ENCODE results near the gene NUMA1.

DNA sequence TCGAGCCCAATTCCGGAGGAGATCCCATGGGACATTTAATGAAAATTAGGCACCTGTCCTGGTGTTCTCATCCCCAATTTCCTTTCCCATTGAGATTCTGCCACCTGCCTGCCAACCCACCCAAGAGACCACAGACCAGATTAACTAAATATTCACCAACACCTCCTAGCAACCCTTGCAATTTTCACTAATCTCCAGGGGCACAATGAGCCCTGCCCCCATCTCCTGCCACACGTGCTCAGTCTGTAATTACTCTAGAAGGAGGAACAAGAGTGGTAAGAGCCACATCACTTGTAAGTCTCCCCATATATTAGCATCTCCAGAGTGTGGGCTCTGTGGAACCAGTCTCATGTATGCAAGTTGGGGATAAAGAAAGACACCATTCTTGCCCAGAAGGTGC is 43.7 kb downstream of the NUMA1 start:
- TF ChIP-seq, protein P1, sequence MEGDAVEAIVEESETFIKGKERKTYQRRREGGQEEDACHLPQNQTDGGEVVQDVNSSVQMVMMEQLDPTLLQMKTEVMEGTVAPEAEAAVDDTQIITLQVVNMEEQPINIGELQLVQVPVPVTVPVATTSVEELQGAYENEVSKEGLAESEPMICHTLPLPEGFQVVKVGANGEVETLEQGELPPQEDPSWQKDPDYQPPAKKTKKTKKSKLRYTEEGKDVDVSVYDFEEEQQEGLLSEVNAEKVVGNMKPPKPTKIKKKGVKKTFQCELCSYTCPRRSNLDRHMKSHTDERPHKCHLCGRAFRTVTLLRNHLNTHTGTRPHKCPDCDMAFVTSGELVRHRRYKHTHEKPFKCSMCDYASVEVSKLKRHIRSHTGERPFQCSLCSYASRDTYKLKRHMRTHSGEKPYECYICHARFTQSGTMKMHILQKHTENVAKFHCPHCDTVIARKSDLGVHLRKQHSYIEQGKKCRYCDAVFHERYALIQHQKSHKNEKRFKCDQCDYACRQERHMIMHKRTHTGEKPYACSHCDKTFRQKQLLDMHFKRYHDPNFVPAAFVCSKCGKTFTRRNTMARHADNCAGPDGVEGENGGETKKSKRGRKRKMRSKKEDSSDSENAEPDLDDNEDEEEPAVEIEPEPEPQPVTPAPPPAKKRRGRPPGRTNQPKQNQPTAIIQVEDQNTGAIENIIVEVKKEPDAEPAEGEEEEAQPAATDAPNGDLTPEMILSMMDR (IDR thresholded peaks at IDR 0.05; ENCODE audit: low read depth, low read length, poor library complexity, severe bottlenecking) = no peak
- TF ChIP-seq EZH2phosphoT487 (IDR thresholded peaks at IDR 0.05; ENCODE audit: borderline replicate concordance, low read length) = no peak

Data from DOHH2 (cell line).